H1 (cell line): ENCODE measurements around the gene STK26. TPM values are rescaled to one million over a fixed set of nuclear protein-coding genes. Genes with fewer than 3 reads are reported as not detected.
A peak's percentile ranks its signal among the peaks of the same experiment; 100 is the strongest.

ENCODE experiments used
- BACH1 ChIP-seq: IDR thresholded peaks from 2 replicates; pipeline ENCODE4 v1.6.1; 2012; ENCODE audit warnings: low read length, improper control_type of control experiment
- CHD1 ChIP-seq: IDR thresholded peaks from 2 replicates; pipeline ENCODE4 v1.6.1; 2012; ENCODE audit warnings: low read depth, low read length, improper control_type of control experiment
- CREB1 ChIP-seq: IDR thresholded peaks from 2 replicates; pipeline ENCODE4 v1.6.1; 2012; ENCODE audit warnings: inconsistent platforms
- EGR1 ChIP-seq: IDR thresholded peaks from 2 replicates; pipeline ENCODE4 v1.6.1; 2011; ENCODE audit warnings: low read depth, low read length, borderline replicate concordance
- GTF2F1 ChIP-seq: IDR thresholded peaks from 2 replicates; pipeline ENCODE4 v1.6.1; 2012; ENCODE audit warnings: low read depth, low read length, improper control_type of control experiment, borderline replicate concordance
- HDAC2 ChIP-seq, 2 experiments: fragments of 300-600 bp in 1 of 2; sonication (generic) in 1 of 2; IDR thresholded peaks; 2 replicates each; pipeline ENCODE4 v1.6.1; 2011 to 2012; ENCODE audit warnings: low read depth in 2 of 2, low read length in 2 of 2, mild to moderate bottlenecking in 2 of 2, moderate library complexity in 2 of 2, borderline replicate concordance in 1 of 2, inconsistent platforms in 1 of 2
- KDM4A ChIP-seq: IDR thresholded peaks from one replicate; pipeline ENCODE4 v1.7.1; 2012; ENCODE audit warnings: low read depth, mild to moderate bottlenecking, moderate library complexity, low read length, inconsistent platforms; ENCODE audit not compliant: severe bottlenecking
- MAX ChIP-seq: IDR thresholded peaks from 2 replicates; pipeline ENCODE4 v1.6.1; 2012; ENCODE audit warnings: inconsistent platforms
- PHF8 ChIP-seq: fragments of 200-600 bp; sonication (generic); conservative IDR thresholded peaks from 2 replicates; pipeline ENCODE4 v1.7.1; 2012; ENCODE audit warnings: low read depth, mild to moderate bottlenecking, inconsistent platforms, low read length, moderate library complexity
- SP1 ChIP-seq: IDR thresholded peaks from 2 replicates; pipeline ENCODE4 v1.6.1; 2011; ENCODE audit warnings: low read depth, low read length
- TBP ChIP-seq: IDR thresholded peaks from 2 replicates; pipeline ENCODE4 v1.6.1; 2011; ENCODE audit warnings: low read depth, low read length, improper control_type of control experiment
- TCF12 ChIP-seq: IDR thresholded peaks from 2 replicates; pipeline ENCODE4 v1.6.1; 2011; ENCODE audit warnings: low read depth, mild to moderate bottlenecking, low read length
- USF2 ChIP-seq: IDR thresholded peaks from 2 replicates; pipeline ENCODE4 v1.6.1; 2011; ENCODE audit warnings: low read length, improper control_type of control experiment
- YY1 ChIP-seq: IDR thresholded peaks from 2 replicates; pipeline ENCODE4 v1.6.1; 2011; ENCODE audit warnings: low read depth, mild to moderate bottlenecking, low read length
- polyA plus RNA-seq, 7 experiments: library from polyadenylated mRNA; depleted of rRNA in 3 of 7; stranded (reverse) in 5 of 7; unstranded in 2 of 7; fragments of >200 nt in 5 of 7; fragments of 200-250 nt in 2 of 7; gene quantifications; 1 replicate in 5 of 7; 2 replicates in 1 of 7; 4 replicates in 1 of 7; pipeline versions ENCODE4 v1.2.1 to v1.2.3, GENCODE V29; 2011 to 2013; ENCODE audit warnings: missing spikeins in 2 of 7, mixed read lengths in 2 of 7
- total RNA-seq: library from RNA; stranded (reverse); fragmentation: NEBNext Ultra II Directional; extraction: Animal tissue kit (Norgen Biotek cat#: 25700); gene quantifications from 2 replicates; pipeline ENCODE4 v1.2.1, GENCODE V29; 2021

Gene STK26
- total and polyA plus RNA-seq, 2 of the 8 experiments (the other 6 are each of a cell fraction or from before 2014, with no cell fraction given): 24.2 to 98.2 TPM

- TF ChIP-seq MAX: peak; percentile 30; the same call in 1 of the 2 replicates
- no peak for TF ChIP-seq USF2
- TF ChIP-seq HDAC2 (IDR thresholded peaks at IDR 0.05; ENCODE audit: borderline replicate concordance in 1 of 2, low read depth in 2 of 2, low read length in 2 of 2): no peak
- TF ChIP-seq YY1: no peak
- peak; percentile 54; the same call in 1 of the 2 replicates for TF ChIP-seq CREB1
- TF ChIP-seq CHD1: no peak
- no peak for TF ChIP-seq BACH1
- peak; percentile 36 for TF ChIP-seq KDM4A
- no peak for TF ChIP-seq EGR1
- TF ChIP-seq GTF2F1: no peak
- TF ChIP-seq TBP: peak; percentile 87
- no peak for TF ChIP-seq SP1
- TF ChIP-seq PHF8: peak; percentile 36; the same call in 1 of the 2 replicates
- no peak for TF ChIP-seq TCF12
These were observed at the start of gene STK26 (continued) for GRCh38 chrX:132022967-132023895.
